Glutamatergic neuron (in vitro differentiated cells): Measurements from ENCODE around the gene ME3. TPM values are rescaled to one million over a fixed set of nuclear protein-coding genes. Genes with fewer than 3 reads are reported as not detected.

Experiments
- DNase-seq: peaks from one replicate; pipeline ENCODE4 v3.0.0; 2022
- H3K27ac Mint-ChIP-seq: one replicate; pipeline ENCODE4 v1.8.0; 2020; ENCODE audit warnings: mild to moderate bottlenecking, mixed read lengths, inconsistent platforms; ENCODE audit not compliant: unreplicated experiment
- H3K27me3 Mint-ChIP-seq: one replicate; pipeline ENCODE4 v1.8.0; 2020; ENCODE audit warnings: mild to moderate bottlenecking, moderate library complexity, mixed read lengths, inconsistent platforms; ENCODE audit not compliant: unreplicated experiment
- H3K36me3 Mint-ChIP-seq: one replicate; pipeline ENCODE4 v1.8.0; 2020; ENCODE audit warnings: mild to moderate bottlenecking, mixed read lengths, inconsistent platforms; ENCODE audit not compliant: unreplicated experiment
- H3K4me1 Mint-ChIP-seq: one replicate; pipeline ENCODE4 v1.8.0; 2020; ENCODE audit warnings: mild to moderate bottlenecking, low read depth, mixed read lengths, inconsistent platforms; ENCODE audit not compliant: unreplicated experiment
- H3K4me3 Mint-ChIP-seq: one replicate; pipeline ENCODE4 v1.8.0; 2020; ENCODE audit warnings: mild to moderate bottlenecking, mixed read lengths, inconsistent platforms; ENCODE audit not compliant: unreplicated experiment
- H3K9me3 Mint-ChIP-seq: one replicate; pipeline ENCODE4 v1.8.0; 2020; ENCODE audit warnings: mild to moderate bottlenecking, moderate library complexity, mixed read lengths, inconsistent platforms; ENCODE audit not compliant: unreplicated experiment
- CTCF ChIP-seq: fragments of 200-600 bp; sonication (generic); IDR thresholded peaks from one replicate; pipeline ENCODE4 v1.5.0; 2021; ENCODE audit not compliant: partially characterized antibody, unreplicated experiment
- total RNA-seq: library from RNA; stranded (reverse); fragmentation: NEBNext Ultra II Directional; extraction: Animal tissue kit (Norgen Biotek cat#: 25700); gene quantifications from one replicate; pipeline ENCODE4 v1.2.1, GENCODE V29; 2021; ENCODE audit not compliant: unreplicated experiment

The ME3 gene
- total RNA-seq, 1 donor from 2014 or later, result 12.4 TPM

- no peak for DNase-seq
- H3K4me1 Mint-ChIP-seq, result no peaks in the 10 kb centered on the region
- H3K4me3 Mint-ChIP-seq, result no peak overlapping the region
- peaks cover 4% of the 10 kb centered on the region for H3K9me3 Mint-ChIP-seq
- H3K27me3 Mint-ChIP-seq, result no peaks in the 10 kb centered on the region
- no peak overlapping the region for H3K27ac Mint-ChIP-seq
- TF ChIP-seq CTCF, result no peak
- no peaks in the 10 kb centered on the region for H3K36me3 Mint-ChIP-seq
Observed at GRCh38 chr11:86446924-86447285, 225.5 kb downstream of the ME3 start.

GRCh38 chr11:86446163-86446923 is 226.1 kb downstream of the ME3 start:
- Mint-ChIP-seq H3K27me3 (no peaks in the 10 kb centered on the region), H3K9me3 (peaks cover 4% of the 10 kb centered on the region), H3K4me1 (no peaks in the 10 kb centered on the region), H3K27ac (no peak overlapping the region), H3K36me3 (no peaks in the 10 kb centered on the region), H3K4me3 (no peak overlapping the region)
- no peak for DNase-seq
- TF ChIP-seq CTCF, result no peak

- no peak overlapping the region for H3K27ac Mint-ChIP-seq
- TF ChIP-seq CTCF, result no peak
- H3K4me3 Mint-ChIP-seq, result no peak overlapping the region
- no peaks in the 10 kb centered on the region for H3K27me3 Mint-ChIP-seq
- DNase-seq, result no peak
- H3K4me1 Mint-ChIP-seq, result no peaks in the 10 kb centered on the region
- H3K36me3 Mint-ChIP-seq, result no peaks in the 10 kb centered on the region
- H3K9me3 Mint-ChIP-seq, result no peaks in the 10 kb centered on the region
Observed at GRCh38 chr11:86444981-86445380, 227.4 kb downstream of the ME3 start.

GRCh38 chr11:86443415-86443814 is 229.0 kb downstream of the ME3 start:
- no peak for TF ChIP-seq CTCF
- Mint-ChIP-seq H3K4me1 (no peaks in the 10 kb centered on the region), H3K36me3 (no peaks in the 10 kb centered on the region), H3K9me3 (no peaks in the 10 kb centered on the region), H3K27me3 (no peaks in the 10 kb centered on the region), H3K27ac (no peak overlapping the region), H3K4me3 (no peak overlapping the region)
- DNase-seq, result no peak

GRCh38 chr11:86442827-86443226 is 229.6 kb downstream of the ME3 start:
- no peak for TF ChIP-seq CTCF
- Mint-ChIP-seq H3K27me3 (no peaks in the 10 kb centered on the region), H3K4me3 (no peak overlapping the region), H3K36me3 (no peaks in the 10 kb centered on the region), H3K9me3 (no peaks in the 10 kb centered on the region), H3K4me1 (no peaks in the 10 kb centered on the region), H3K27ac (no peak overlapping the region)
- no peak for DNase-seq
